ENCODE measurements around the gene XPO4.

- TF ChIP-seq, protein P1, sequence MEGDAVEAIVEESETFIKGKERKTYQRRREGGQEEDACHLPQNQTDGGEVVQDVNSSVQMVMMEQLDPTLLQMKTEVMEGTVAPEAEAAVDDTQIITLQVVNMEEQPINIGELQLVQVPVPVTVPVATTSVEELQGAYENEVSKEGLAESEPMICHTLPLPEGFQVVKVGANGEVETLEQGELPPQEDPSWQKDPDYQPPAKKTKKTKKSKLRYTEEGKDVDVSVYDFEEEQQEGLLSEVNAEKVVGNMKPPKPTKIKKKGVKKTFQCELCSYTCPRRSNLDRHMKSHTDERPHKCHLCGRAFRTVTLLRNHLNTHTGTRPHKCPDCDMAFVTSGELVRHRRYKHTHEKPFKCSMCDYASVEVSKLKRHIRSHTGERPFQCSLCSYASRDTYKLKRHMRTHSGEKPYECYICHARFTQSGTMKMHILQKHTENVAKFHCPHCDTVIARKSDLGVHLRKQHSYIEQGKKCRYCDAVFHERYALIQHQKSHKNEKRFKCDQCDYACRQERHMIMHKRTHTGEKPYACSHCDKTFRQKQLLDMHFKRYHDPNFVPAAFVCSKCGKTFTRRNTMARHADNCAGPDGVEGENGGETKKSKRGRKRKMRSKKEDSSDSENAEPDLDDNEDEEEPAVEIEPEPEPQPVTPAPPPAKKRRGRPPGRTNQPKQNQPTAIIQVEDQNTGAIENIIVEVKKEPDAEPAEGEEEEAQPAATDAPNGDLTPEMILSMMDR (IDR thresholded peaks at IDR 0.05; ENCODE audit: extremely low read depth in 1 of 2, insufficient read depth in 1 of 2, low read depth in 1 of 2, low read length in 2 of 2) = no peak
- TF ChIP-seq POLR2A (IDR thresholded peaks at IDR 0.05; ENCODE audit: low read depth, low read length) = no peak
These were observed 20.7 kb upstream of the XPO4 start for GRCh38 chr13:20923272-20923671.

All from endothelial cell of umbilical vein (primary cell).